Measurements from ENCODE around the gene MELTF.

DNA sequence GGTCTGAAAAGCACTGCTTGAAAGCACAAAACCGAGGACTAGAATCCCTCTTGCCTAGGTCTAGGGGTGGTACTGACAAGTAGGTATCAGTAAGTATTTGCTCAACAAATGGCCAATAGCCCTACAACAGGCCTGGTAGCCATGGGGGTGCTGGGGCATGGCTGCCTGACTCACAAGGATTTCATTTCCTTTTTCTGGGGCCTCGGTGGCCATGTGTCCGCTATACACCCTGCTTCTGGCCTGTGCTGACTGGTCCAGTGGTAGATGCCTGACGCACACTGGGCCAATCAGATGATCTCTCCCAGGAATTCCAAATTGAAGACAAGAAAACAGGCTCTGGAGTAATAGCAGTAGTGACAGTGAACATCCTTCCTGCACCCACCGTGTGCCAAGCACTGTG lies 29.4 kb downstream of the MELTF start:
- no peak for TF ChIP-seq EZH2 (IDR thresholded peaks at IDR 0.05; ENCODE audit: insufficient read depth, poor library complexity, severe bottlenecking)
- no peak for TF ChIP-seq EZH2phosphoT487 (IDR thresholded peaks at IDR 0.05; ENCODE audit: insufficient read depth, low read depth)

Data from GM23248 (cell line).